T follicular helper cell (primary cell): ENCODE measurements around the gene HIPK3.

ENCODE experiments used
- DNase-seq: peaks from one replicate; pipeline ENCODE4 v3.0.0-alpha.2; 2020; ENCODE audit warnings: low read depth

The HIPK3 gene

GRCh38 chr11:33390944-33391892 is 134.0 kb downstream of the HIPK3 start:
- no peak for DNase-seq

GRCh38 chr11:33391893-33392251 is 134.7 kb downstream of the HIPK3 start:
- no peak for DNase-seq

- DNase-seq: no peak
Measured at GRCh38 chr11:33394431-33395109, 137.4 kb downstream of the HIPK3 start.

- no peak for DNase-seq
Measured at GRCh38 chr11:33396361-33396760, 139.2 kb downstream of the HIPK3 start.

- DNase-seq: no peak
Measured at GRCh38 chr11:33399421-33399820, 142.2 kb downstream of the HIPK3 start.

- no peak for DNase-seq
Measured at GRCh38 chr11:33402066-33402465, 144.9 kb downstream of the HIPK3 start.

- no peak for DNase-seq
Measured at GRCh38 chr11:33403344-33403743, 146.2 kb downstream of the HIPK3 start.

GRCh38 chr11:33405834-33406602 is 148.8 kb downstream of the HIPK3 start:
- DNase-seq: no peak
